Endometrial microvascular endothelial cells (primary cell): ENCODE results near the gene SLC18A2. TPM values are rescaled to one million over a fixed set of nuclear protein-coding genes. Genes with fewer than 3 reads are reported as not detected.
"Not testable (repeated sequence)": the region's sequence is repeated elsewhere in the genome, so short reads cannot be mapped to it uniquely, and the experiment has no call there.

Source experiments
- in situ Hi-C: cut with HindIII; loops from 2 replicates; pipeline ENCODE4 v1.10.0; 2017; ENCODE audit warnings: low sequenced_read_pairs, low pct_unique_long_range_greater_than_20kb; ENCODE audit errors: inconsistent ontology term
- total RNA-seq: library from RNA; depleted of rRNA; stranded (reverse); fragments of >200 nt; gene quantifications from one replicate; pipeline ENCODE4 v1.2.3, GENCODE V29; 2015; ENCODE audit errors: inconsistent ontology term

SLC18A2 gene
- total RNA-seq, 1 donor from 2014 or later = not detected

DNA sequence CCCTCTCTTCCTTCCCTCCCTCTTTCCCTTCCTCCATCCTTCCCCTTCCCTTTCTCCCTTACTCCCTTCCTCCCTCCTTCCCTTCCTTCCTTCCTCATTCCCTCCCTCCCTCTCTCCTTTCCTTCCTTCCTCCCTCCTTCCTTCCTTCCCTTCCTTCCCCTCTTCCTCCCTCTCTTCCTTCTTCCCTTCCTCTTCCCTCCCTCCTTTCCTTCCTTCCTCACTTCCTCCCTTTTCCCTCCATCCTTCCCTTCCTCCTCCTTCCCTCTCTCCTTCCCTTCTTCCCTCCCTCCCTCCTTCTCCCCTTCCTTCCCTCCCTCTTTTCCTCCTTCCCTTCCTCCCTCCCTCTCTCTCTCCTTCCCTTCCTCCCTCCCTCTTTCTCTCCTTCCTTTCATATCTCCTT is 12.7 kb upstream of the SLC18A2 start:
- in situ Hi-C loops = no loop called here

DNA sequence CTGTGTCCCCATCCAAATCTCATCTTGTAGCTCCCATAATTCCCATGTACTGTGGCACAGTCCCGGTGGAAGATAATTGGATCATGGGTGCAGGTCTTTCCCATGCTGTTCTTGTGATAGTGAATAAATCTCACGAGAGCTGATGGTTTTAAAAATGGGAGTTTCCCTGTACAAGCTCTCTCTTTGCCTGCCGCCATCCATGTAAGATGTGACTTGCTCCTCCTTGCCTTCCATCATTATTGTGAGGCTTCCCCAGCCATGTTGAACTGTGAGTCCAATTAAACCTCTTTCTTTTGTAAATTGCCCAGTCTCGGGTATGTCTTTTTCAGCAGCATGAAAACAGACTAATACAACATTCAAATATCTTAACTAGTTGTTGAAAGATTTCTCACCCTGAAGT is 10.8 kb upstream of the SLC18A2 start:
- in situ Hi-C loops = not testable (repeated sequence)

DNA sequence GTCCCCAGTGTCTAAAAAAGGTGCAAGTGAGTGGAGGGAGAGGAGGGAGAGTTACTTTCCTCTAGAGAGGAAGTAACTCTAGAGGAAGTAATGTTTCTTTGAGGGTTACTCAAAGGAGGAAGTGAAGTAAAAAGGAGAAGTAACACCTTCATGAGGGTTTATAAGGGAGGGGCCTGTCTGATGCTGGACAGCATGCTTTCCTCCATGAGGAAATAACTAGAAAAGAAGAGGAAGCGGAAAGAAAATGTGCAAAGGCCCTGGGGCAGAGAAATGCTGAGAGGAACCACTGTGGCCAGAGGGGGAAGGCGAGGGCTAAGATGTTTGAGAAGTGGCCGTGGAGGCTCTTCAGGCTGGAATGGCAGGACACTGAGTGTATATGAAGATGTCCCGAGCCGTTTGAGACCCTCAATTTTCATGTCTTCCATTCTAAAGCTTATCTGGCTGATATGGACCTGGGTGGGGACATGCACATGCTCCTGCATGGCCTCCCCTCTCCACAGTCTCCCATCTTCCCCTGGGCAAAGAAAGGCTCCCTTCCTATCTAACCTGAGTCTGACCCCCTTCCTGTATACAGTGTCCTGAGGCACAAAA is 3.4 kb upstream of the SLC18A2 start:
- in situ Hi-C loops = no loop called here

DNA sequence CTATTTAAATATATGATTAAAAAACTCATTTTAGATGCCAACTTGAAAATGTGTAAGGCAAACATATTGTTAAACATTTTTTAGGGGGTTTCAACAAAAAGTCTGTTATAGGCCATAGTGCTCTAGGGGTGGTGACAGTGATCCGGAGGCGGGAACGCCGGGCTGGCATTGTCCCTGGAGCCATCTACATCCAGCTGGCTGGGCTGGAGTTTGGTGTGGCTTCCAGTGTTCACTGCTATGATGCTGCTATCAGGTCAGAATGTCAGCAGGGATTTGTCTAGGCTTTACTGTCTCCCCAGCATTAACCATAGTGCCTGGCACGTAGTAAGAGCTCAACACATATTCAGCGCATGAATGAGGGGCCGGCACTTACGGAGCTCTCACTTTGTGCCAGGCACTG is 1.9 kb upstream of the SLC18A2 start:
- in situ Hi-C loops = no loop called here

DNA sequence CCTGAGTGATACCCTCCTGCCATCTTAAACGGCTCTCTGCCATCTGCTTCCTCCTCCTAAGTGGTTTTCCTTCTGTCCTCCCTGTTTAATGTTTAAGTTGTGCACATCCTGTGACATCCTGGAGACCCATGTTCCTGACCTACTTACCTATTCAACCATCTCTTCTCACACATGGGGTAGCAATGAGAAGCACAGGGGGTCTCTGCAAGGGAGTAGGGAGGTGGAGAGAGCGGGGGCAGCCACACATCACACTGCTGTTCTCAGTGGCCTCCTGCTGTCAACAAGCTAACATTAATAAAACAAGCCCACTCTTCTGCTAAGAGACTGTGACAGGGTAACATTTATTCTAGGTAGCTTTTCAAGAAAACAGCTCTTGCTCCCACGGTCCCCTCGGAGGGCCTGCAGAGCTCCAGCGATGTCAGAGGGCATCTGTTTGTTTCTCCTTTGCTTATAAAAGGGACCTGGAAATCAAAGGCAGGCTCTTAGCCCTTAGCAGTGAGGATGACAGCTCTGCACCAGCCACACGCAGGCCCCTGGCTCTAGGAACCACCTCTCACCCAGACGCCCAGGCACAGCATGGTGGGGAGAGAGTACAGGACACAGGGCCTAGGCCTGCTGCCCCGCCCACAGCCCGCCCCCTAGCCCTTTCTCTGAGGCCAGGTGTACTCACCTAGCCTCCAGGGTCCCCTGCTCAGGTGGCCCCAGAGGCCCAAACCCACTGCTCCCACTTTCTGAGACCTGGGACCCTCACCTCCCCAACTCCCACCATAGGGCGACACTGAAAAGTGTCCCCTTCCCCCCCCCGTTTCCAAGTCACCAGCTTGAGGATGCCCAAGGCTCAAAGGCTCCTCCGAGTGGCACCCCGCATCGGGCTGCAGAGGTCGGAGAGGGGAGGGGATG is 943 bp upstream of the SLC18A2 start:
- in situ Hi-C loops = no loop called here

DNA sequence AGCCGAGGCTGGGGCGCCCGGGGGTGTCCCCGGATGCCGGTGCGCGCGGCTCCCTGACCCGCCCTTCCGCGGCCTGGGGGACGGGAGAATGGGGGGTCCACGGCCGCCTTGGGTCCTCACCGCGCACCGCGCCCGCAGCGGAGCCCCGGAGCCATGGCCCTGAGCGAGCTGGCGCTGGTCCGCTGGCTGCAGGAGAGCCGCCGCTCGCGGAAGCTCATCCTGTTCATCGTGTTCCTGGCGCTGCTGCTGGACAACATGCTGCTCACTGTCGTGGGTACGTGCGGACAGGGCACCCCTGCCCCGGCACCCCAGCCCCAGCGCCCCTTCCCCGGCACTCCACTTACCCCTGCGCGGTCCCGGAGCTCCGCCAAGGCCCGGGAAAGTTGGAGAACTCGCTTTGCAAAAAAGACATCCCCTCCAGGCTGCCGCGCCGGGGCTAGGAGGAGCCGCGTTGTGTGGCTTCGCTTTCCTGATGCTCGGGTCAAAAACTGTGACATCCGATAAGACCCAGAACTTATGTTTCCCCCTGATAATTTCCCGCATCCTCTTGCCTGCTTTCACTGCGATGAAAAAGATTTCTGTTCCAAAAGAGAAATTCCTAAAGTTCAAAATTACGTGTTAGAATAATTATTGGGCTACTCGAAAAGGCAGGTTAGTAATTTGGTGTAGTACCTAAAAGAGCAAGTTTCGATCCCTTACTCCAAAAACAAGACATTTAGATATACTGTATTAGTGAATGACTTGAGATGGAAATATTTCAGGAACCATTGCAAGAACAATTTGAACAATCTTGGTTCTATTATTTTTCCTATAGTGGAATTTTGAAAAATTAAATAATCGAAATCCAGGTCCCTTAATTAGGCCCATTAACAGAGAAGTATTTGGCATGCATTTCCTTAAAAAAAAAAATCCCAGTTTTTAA is 888 bp downstream of the SLC18A2 start:
- in situ Hi-C loops = no loop called here

DNA sequence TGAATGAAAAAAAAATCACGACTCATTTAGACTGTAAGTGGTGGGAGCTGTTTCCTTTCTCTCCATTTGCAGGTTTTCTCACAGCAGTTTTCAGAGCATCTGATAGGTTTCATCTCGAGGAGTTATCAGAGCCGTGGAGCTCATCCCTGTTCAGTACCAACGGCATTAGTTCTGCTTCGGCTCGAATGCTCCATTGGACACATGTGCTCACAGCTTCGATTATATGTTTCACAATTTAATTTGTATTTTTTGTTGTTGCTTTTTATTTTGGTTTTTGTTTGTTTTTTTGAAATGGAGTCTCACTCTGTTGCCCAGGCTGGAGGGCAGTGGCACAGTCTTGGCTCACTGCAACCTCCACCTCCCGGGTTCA is 1.5 kb downstream of the SLC18A2 start:
- in situ Hi-C loops = no loop called here

DNA sequence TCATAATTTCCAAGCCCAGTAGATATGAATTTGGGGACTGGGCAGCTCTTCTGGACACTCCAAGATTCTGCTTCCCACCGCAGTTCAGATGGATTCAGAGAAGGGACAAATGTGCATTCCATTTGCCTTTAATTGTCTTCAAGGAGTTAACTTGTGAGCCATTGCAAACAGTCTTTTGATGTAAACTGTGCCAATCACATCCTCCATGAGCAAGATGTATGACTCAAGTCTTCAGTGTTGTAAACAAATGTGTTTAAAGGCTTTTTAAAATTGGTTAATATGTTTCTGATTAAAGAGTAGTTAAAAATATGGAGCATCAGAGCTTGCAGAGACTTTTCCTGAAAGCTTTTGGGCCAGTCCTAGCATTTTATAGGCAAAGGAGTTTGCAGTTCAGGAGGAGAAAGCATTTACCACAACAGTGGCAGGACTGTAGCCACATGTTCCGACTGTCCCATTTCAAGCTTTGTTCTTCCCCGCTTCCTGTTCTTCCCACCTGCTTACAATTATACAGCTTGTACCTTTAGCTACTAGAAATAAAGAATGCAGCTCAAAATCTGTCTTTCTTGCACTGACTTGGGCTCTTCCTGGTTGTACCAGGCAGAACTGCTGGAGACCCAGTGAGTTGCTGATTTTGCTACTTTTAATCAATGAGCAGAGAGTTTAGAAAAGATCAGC is 6.2 kb downstream of the SLC18A2 start:
- in situ Hi-C loops = no loop called here

DNA sequence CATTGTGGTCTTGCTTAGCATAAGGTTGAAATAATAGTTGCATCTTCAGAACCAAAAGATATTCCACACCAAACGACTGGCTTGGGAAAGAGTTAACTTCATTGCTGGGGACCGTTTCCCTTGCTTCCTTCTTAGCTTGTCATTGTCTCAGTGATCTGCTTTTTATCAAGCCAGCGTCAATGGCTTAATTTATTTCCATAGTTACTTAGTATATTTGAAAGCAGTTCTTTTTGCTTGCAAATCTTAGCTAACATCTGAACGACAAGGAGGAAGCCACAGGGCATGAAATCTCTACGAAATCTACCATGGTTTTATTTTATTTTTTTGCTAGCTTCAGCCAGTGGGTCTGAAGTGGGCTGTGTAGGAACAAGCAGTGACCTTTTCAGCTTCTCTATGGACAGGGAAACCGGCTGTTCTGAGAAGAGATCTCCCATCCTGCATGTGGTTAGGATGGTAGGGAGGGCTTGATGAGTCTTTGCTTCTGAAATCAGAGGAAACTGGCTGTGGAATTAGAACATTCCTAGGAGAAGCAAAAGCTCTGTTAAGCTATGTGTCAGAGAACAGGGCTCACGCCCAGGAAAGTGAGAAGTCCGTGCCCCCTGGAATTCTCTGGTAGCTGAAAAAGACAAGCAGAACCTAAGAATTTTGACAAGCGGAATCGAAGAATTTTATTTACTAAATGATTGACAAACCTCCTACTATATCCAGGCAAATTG is 8.0 kb downstream of the SLC18A2 start:
- in situ Hi-C loops = no loop called here

DNA sequence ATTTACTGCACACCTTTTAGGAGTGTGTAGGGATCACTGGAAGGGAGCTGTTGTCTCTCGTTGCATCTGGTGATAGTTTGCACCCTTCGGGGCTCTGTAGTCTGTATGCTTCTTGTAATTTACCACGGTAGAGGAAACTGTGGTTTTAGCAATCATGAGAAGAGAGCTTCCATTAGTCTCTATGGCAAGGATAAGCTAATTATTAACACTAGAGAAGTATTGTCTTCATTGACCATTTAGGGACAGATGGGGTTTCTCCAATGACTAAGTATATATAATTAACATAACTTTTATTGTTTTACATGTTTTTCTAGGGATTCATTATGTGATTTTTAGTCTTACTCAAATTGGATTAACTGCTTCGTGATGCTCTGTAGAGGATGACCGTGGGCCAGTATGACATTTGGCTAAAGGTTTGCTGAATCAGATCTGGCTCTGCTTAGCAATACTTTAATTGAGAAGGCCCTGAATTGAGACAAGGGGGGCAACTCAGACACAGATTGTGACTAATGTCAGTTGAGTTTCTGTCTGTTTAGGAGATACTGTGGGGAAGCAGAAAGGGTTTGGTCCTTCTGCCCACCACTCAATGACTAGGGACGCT is 8.7 kb downstream of the SLC18A2 start:
- in situ Hi-C loops = no loop called here

DNA sequence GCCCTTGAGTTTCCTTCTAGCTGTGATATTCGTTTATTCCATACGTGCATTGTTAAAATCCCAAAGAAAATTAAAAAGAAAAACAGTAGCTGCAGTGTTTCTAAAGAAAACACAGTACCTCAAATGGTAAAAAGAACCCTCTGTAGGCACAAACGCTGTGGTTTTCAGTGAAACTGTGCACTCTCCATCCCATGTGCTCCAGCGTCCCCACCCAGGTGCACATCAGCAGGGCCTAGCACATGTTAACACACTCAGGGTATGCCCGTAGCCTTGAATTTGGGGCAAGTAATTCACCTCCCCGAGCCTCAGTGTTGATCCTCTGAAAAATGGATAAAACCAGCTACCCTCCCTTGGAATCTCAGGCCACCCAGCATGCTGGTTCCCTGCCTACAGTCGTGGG is 9.5 kb downstream of the SLC18A2 start:
- in situ Hi-C loops = no loop called here

DNA sequence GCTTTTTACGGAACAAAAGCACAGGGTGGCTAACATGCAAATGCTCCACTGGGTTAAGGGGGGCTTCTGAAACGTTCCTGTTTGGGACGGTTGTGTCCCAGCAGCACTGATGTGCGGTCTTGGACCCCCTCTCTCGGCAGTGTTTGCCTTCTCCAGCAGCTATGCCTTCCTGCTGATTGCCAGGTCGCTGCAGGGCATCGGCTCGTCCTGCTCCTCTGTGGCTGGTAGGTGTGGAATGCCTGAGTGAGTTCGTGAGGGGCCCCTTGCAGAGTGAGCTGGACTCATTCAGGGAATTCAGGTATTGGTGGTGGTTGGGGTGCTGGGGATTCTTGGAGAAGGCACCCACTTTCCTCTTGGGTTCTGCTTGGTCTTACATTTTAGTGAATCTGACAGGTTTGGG is 13.0 kb downstream of the SLC18A2 start:
- in situ Hi-C loops = no loop called here

DNA sequence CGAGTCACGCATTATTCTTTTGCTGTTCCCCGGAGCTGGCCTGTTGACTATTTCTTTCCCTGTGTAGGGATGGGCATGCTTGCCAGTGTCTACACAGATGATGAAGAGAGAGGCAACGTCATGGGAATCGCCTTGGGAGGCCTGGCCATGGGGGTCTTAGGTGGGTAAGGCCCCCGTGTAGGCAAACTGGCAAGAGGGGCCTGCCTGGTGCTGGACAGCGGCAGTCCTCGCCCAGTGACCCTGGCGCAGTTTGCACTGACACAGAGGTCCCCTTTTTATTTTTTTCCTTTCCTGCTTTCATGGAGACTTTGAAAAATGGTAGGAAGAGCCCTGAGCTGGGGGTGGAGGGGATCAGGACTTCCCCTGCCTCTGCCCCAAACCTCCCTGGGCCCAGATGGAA is 13.4 kb downstream of the SLC18A2 start:
- in situ Hi-C loops = no loop called here

DNA sequence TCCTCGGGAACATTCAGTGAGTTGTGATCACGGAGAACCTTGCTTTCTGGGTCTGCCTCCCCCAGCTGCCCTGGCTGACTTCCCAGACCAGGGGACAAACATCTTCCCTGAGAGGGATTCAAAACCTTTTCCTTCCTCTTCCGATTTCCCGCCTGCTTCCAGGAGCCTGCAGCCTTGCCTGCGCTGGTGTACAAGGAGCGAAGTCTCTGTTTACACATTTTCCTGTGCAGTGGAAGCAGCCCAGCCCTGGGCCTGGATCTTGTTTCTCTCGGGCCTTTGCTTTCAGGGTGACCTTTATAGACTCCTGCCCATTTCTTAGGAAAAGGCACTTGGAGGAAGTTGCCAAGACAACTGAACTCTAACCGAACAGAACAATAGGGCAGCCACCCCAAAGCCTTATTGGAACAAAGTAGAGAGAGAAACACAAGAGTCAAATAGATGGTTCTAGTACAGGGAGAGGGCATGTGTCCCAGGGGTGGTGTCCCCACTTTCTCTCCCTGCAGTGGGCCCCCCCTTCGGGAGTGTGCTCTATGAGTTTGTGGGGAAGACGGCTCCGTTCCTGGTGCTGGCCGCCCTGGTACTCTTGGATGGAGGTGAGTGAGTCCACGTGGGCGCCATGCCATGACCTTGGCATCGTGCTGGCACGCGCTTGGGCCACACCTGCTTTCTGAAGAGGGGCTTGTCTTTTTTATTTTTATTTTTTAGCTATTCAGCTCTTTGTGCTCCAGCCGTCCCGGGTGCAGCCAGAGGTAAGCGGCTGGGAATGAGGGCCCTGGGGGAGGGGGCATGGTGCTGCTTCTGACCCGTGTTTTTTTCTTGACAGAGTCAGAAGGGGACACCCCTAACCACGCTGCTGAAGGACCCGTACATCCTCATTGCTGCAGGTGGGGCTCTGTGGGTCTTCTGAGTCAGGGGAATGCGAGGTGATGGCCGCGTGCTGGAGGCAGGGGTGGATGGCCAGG is 14.1 kb downstream of the SLC18A2 start:
- in situ Hi-C loops = no loop called here

DNA sequence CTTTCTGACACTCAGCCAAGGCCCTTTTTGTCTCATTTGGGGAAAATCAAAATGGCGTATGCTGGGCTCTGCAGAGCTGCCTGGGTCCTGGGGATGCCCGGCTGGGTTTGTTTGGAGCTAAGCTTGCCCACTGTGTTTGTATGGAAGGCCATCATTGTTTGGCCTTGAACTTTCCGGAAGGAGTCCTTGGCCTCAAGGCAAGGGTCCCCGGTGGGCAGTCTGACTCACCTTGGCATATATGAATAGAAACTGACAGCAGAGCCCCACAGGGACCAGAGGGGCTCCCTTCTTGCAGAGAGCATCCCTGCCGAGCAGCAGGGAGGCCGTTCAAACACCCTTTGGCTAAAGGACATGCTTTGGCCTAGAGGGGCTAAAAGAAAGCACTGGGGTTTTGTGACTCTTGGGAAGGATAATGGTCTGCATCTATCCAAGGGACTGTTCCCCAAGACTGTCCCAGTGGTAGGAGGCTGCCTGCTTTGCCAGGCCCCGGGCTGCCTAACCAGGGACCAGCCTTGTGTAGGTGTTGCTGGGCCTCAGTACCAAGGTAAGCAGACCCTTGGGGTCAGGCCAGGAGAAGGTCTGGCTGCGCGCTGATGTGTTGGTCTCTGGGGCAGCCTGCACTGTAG is 15.0 kb downstream of the SLC18A2 start:
- in situ Hi-C loops = no loop called here

DNA sequence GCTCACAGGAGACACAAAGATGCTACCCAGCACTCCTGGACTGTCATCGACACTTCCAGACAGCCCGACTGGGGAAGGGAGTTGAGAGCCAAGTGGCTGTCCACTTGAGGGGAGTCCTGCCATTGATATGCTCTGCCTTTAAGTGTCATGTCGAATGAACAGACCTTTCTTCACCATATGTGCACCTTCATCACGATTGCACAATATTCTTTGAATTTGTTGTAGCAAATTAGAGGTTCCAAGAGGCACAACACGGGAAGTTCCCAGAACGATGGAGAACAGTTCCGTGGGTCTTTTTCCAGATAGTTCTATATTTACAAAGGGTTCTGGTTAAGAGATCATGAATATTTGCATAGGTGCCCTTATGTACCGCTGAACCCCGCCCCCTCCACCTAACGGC is 16.0 kb downstream of the SLC18A2 start:
- in situ Hi-C loops = no loop called here

DNA sequence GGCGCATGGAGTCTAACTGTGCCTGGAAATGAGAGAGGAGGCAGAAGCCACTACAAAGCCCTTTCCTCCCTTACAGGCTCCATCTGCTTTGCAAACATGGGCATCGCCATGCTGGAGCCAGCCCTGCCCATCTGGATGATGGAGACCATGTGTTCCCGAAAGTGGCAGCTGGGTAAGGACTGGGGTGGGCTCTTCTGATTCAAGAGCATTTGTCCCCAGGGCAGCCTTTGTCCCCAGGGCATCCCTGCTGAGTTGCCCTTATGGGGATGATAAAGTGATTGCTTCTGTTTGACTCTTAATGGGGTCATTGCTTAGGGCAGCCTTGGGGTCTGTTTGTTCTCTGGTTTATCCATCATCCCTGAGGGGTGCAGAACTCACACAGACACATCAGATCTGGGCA is 16.8 kb downstream of the SLC18A2 start:
- in situ Hi-C loops = no loop called here
